GM12892 (cell line): Measurements from ENCODE around the gene HIVEP2.

Experiments used
- DNase-seq: peaks from one replicate; pipeline ENCODE4 v3.0.0; 2011; ENCODE audit not compliant: insufficient read length
- FAIRE-seq: peaks from 2 replicates; lab custom pipeline; 2011; peaks lifted over from hg19 to GRCh38; lab: Jason Lieb, UNC
- POLR2A ChIP-seq: IDR thresholded peaks from 2 replicates; pipeline ENCODE4 v1.6.1; 2011; ENCODE audit warnings: low read depth, low read length, control low read depth
- POLR2AphosphoS5 ChIP-seq: IDR thresholded peaks from 2 replicates; pipeline ENCODE4 v1.6.1; 2011; ENCODE audit warnings: low read depth, low read length, control low read depth
- TAF1 ChIP-seq: IDR thresholded peaks from 2 replicates; pipeline ENCODE4 v1.6.1; 2011; ENCODE audit warnings: low read depth, mild to moderate bottlenecking, control low read depth, low read length, borderline replicate concordance

Gene HIVEP2

DNA sequence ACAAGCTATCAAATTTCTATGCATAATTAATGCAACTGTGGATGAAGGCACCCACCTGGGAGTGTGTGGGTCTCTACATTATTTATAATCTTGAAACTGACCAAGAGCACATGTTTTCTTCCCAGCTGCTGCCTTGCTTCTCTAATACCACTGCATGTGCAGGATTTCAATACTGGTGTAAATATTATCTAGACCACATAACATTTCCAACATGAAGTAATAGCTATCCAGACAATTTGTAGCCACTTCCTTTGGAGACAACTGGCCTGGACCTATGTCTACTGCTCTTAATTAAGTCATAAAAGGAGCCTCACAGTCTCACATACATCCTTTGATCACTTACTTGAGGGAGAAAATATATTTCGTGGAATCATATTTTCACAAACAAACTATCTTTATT, 180.7 kb downstream of the HIVEP2 start:
- FAIRE-seq (peak; percentile 51), DNase-seq (no peak)
- TF ChIP-seq POLR2AphosphoS5: no peak
- no peak for TF ChIP-seq TAF1
- no peak for TF ChIP-seq POLR2A

DNA sequence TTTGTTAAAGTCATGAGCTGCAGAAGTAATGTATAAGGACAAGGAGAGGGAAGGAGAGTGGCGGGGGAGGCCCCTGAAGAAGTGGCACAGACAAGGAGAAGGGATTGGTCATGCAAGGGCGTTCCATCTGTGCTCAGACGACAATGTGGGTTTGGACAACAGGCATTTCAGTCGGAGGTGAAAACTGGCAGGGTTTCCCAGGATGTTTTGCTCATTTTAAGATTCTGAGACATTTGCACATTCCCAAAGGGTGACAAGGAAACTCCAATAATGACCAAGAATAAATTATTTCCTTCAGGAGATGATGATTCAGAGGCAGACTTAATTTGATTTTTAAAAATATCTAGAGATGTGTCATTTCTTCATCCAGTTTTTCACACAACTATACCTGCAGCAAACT, 181.8 kb downstream of the HIVEP2 start:
- DNase-seq (no peak), FAIRE-seq (no peak)
- TF ChIP-seq POLR2A (no peak), TAF1 (no peak), POLR2AphosphoS5 (no peak)

DNA sequence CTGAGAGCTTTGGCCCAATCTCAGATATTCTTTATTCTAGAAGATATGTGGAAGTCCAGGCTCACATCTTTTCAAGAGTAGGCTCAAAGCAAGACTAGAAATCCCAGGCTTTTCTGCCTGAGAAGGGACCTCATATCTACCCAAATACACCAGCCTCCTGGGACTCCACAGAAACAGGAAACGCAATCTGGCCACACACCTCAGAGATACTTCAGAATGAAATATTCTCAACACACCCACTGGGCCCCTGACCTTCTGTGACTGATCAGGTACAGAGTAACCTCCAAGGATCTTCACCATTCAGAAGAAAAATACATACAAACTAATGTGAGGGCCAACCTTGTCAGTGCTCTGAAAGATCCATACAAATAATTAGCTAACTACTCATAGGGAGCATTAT, 183.2 kb downstream of the HIVEP2 start:
- no peak for FAIRE-seq
- TF ChIP-seq POLR2AphosphoS5: no peak
- TF ChIP-seq TAF1: no peak
- TF ChIP-seq POLR2A: no peak
- no peak for DNase-seq

DNA sequence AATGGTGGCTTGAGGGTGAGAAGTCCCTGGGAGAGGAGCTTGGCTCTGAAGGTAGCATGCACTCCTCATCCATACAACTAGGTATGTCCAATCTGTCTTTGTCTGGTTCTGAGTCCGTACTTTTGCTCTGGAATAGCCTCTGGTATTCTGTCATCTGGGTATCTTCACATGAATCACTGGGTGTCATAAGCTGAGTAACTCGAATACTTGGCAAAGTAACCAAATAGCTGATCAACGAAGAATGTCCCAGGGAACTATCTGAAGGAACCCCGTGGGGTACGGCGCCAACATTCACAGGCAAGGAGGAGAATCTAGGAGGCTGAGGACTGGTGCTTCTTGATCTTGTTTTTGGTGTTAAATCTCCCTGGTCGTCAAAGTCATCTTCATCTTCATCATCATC, 184.8 kb downstream of the HIVEP2 start:
- TF ChIP-seq TAF1 (no peak), POLR2AphosphoS5 (no peak), POLR2A (no peak)
- FAIRE-seq (no peak), DNase-seq (no peak)

DNA sequence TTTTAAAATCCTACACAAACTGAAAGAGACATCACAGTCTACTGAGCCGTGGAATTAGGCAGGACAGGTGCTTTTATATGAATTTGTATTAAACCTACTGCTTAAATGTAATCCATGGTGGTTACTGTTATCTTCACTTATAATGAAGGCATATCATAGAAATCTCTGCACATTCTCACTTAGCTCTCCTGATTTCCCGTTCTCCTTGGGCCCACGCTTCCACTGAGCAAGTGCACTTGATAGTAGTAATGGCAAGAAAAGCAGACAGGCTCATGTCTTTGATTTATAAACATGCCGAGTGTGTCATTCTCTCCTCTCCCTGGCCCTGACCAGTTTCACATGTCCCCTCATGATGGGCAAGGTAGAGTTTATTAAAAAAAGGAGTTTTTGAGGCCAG, 186.3 kb downstream of the HIVEP2 start:
- no peak for FAIRE-seq
- no peak for TF ChIP-seq TAF1
- TF ChIP-seq POLR2A: no peak
- TF ChIP-seq POLR2AphosphoS5: no peak
- no peak for DNase-seq

DNA sequence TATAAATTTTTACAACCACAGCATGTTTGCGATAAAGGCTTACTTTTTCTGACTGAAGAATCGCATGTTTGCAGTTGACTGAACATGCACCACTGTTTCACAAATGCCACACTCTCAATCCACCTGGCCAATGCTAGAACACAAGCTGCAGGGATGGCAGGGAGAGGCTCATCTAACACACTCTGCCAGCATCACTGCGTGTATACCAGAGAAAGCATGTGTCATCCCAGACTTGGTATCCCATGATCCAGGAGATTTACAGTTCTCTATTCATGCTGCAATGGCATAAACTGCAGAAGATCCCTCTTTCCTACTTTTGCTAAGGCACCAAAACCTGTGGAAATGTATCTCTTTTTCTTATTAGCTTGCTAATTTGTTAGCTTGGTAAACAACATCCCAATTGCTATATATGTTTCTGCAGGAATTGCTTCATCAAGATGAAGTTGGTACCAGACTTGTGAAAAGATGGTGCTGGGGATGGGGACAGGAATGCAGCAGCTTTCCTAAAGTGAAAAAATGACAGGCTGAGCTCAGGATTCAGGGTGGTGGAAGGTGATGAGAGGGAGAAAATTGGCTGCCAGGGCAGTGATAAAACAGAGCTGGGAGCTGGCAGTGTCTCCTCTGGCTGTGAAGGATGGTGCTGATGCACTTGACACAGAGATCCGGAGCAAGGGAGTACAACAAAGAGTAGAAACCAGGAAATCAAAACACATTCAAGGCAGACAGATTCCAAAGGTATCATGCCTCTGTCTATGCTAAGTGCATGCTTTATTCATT, 186.9 kb downstream of the HIVEP2 start:
- DNase-seq: no peak
- TF ChIP-seq POLR2A: no peak
- no peak for TF ChIP-seq POLR2AphosphoS5
- no peak for TF ChIP-seq TAF1
- no peak for FAIRE-seq

DNA sequence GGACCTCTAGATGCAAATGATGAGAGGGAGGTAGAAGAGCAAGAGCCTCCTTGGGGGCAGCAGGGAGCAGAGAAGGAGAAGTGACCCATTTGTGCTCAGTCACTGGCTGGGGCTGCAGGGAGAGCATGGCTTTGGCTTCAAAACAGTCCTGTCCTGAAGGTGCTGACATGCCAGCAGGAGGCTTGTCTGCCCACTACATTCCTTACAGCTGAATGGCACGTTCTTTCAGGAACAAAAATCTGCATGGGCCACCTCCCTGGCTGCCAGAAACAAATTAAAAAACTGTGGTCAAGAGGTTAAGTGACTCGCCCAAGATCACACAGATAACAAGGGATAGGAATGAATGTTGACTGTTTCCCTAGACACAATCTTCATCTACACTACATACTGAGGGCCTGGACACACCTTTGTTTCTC, 188.8 kb downstream of the HIVEP2 start:
- FAIRE-seq: no peak
- no peak for TF ChIP-seq TAF1
- no peak for TF ChIP-seq POLR2AphosphoS5
- TF ChIP-seq POLR2A: no peak
- no peak for DNase-seq

DNA sequence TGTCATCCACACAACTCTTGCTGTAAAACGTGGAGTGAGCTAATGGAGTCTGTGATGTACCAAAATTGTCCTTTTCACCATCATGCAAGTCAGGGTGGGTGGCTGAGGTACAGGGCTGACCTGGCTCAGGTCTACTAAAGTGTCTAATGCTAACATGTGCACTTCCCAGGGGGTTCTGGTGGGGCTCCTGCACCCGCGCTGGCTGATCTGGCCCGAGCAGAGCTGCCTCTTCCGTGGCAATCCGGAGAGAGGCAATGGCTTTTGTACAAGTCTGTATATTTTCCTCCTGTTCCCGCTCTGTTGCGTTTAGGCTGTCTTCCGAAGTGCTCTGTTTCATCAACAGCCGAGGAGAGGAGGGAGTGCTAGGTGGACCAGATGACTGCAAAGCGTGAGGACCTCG, 191.8 kb downstream of the HIVEP2 start:
- FAIRE-seq (no peak), DNase-seq (no peak)
- TF ChIP-seq POLR2AphosphoS5: no peak
- no peak for TF ChIP-seq POLR2A
- no peak for TF ChIP-seq TAF1

DNA sequence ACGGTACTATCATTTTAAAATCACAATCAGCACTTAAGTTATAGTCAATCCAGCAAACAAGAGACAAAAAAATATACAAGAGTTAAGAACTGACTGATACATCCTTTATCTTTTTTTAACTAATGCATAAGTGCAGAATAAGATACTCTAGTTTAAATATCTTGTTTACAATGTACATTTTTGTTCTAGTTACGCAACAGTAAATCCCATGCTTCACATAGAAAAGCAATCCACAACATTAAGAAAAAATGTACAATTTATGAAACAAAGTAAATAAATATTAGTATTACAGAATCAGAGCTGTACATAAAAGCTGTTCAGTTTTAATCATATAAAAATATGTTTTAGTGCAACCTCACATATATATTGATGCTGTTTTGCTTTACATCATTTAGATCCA, 192.6 kb downstream of the HIVEP2 start:
- TF ChIP-seq POLR2AphosphoS5 (no peak), POLR2A (no peak), TAF1 (no peak)
- FAIRE-seq: no peak
- no peak for DNase-seq

DNA sequence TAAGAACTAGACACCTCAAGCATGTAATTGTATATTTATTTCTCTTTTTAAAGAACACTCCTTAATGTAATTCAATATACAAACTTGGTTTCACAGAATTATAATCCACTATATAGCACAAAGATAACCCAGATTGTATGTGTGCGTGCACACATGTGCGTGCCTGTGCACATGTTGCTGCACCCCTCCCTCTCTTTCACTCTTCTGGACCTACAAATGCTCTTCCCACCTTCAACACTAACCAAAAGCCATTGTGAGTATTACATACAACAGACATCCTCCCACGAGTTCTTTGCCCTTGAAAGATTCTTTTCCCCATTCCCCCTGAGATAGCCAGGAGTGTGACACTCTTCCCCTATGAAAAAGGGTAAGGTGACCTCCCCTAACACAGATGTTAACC, 193.5 kb downstream of the HIVEP2 start:
- no peak for FAIRE-seq
- TF ChIP-seq POLR2A (no peak), TAF1 (no peak), POLR2AphosphoS5 (no peak)
- no peak for DNase-seq

DNA sequence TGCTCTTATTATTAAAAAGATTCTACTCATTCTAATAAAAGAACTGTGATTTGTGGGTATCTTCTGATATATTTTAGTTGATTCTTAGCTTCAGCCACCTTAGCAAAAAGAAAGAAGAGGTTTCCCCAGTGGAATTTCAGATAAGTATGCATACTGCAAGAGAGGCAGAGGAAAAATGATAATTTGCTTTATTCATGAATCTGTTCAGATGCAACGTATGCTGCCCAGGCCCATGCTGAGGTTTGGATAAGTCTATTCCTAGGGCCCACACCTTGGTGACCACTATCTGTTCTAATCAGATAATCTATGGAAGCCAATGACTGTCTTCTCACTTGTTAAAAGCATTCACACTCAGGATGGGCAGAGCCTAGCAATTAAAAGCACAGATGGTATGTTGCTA, 194.0 kb downstream of the HIVEP2 start:
- no peak for DNase-seq
- FAIRE-seq: no peak
- no peak for TF ChIP-seq POLR2AphosphoS5
- TF ChIP-seq TAF1: no peak
- no peak for TF ChIP-seq POLR2A

DNA sequence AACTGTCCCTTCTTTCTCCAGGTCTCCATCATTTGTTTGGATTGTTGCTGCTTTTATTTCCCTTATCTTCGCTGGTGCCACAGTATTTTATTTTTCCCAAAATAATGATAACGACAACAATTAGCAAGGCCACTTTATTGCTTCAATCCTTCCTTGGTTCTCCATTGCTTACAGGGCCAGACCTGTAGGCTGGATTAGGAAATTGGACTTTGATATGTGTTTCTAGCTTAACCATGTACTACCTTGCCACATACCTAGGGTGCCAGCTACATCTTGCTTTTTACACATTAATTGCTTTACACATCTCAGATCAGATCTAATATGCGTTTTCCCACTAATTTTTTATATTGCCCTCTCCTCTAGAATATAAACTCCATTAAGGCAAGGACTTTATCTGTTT, 195.4 kb downstream of the HIVEP2 start:
- TF ChIP-seq POLR2A: no peak
- no peak for TF ChIP-seq TAF1
- no peak for TF ChIP-seq POLR2AphosphoS5
- no peak for FAIRE-seq
- DNase-seq: no peak

DNA sequence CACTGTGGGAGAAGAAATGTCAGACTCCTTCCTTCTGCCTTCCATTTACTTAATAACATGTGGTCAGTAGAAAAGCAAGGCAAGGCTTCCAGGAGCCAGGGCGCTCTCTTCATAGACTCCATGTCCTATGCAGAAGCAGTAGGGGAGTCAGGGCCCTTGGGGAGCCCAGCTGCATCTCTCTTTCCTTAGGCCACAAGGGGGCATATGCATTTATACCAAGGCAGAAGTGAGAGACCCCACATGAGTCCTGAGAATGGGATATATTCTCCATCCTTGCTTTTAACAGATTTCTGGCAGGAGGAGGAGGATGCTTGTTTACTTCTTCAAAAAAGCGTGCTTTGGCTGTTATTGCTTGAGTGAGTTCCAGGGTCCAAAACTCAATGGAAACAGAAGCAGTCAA, 198.5 kb downstream of the HIVEP2 start:
- no peak for TF ChIP-seq POLR2AphosphoS5
- TF ChIP-seq POLR2A: no peak
- TF ChIP-seq TAF1: no peak
- FAIRE-seq (no peak), DNase-seq (no peak)
